IMR-90 (cell line): ENCODE measurements around the gene CHMP4A. TPM values are rescaled to one million over a fixed set of nuclear protein-coding genes. Genes with fewer than 3 reads are reported as not detected.
A peak's percentile ranks its signal among the peaks of the same experiment; 100 is the strongest.

ENCODE experiments used
- ATAC-seq: fragments of 200-7000 bp; cut with Tn5 transposase; 2 replicates; pipeline ENCODE4 v1.9.1; 2020; ENCODE audit warnings: low read depth, mild to moderate bottlenecking, moderate library complexity
- BruUV-seq: library from RNA; stranded (reverse); fragments of 400-500 nt; replicated peaks from 2 replicates; lab custom pipeline; 2021; lab: Mats Ljungman, UMichigan
- CTCF ChIA-PET: fragments of 300-600 bp; formaldehyde crosslinking; extraction: SDS; loops from one replicate; lab custom pipeline; 2021; ENCODE audit warnings: antibody characterized with exemption; lab: Yijun Ruan, JAX
- POLR2A ChIA-PET: fragments of 300-600 bp; sonication (Branson Sonifier 250); formaldehyde crosslinking; loops from one replicate; lab custom pipeline; 2022; ENCODE audit warnings: antibody characterized with exemption; ENCODE audit not compliant: unreplicated experiment; lab: Charles Lee
- DNase-seq: peaks from one replicate; pipeline ENCODE4 v3.0.0; 2013
- H2AFZ ChIP-seq: replicated peaks from 2 replicates; pipeline ENCODE3; 2013; ENCODE audit warnings: low read length, mild to moderate bottlenecking; ENCODE audit not compliant: poor library complexity
- H2AK5ac ChIP-seq: 2 replicates; pipeline ENCODE4 v1.6.1; 2013; ENCODE audit warnings: low read depth, low read length, inconsistent platforms
- H2AK9ac ChIP-seq: replicated peaks from 2 replicates; pipeline ENCODE3; 2013; ENCODE audit warnings: mild to moderate bottlenecking, low read depth, low read length, moderate library complexity; ENCODE audit not compliant: poor library complexity
- H2BK120ac ChIP-seq: 2 replicates; pipeline ENCODE4 v1.6.1; 2013; ENCODE audit warnings: low read depth, low read length, inconsistent platforms
- H2BK15ac ChIP-seq: 3 replicates; pipeline ENCODE4 v1.6.1; 2013; ENCODE audit warnings: low read depth, low read length, inconsistent platforms
- H2BK20ac ChIP-seq: 2 replicates; pipeline ENCODE4 v1.6.1; 2013; ENCODE audit warnings: low read depth, mild to moderate bottlenecking, inconsistent platforms, low read length, moderate library complexity
- H2BK5ac ChIP-seq: 2 replicates; pipeline ENCODE4 v1.6.1; 2013; ENCODE audit warnings: mild to moderate bottlenecking, low read depth, low read length, inconsistent platforms; ENCODE audit not compliant: poor library complexity, severe bottlenecking
- H3K14ac ChIP-seq: replicated peaks from 2 replicates; pipeline ENCODE4 v1.6.1; 2013; ENCODE audit warnings: low read depth, low read length, inconsistent platforms
- H3K18ac ChIP-seq: 2 replicates; pipeline ENCODE4 v1.6.1; 2013; ENCODE audit warnings: low read depth, low read length, control low read depth
- H3K23ac ChIP-seq: 2 replicates; pipeline ENCODE4 v1.6.1; 2013; ENCODE audit warnings: low read depth, low read length, inconsistent platforms
- H3K27ac ChIP-seq: 2 replicates; pipeline ENCODE4 v1.5.1; 2013; ENCODE audit warnings: mild to moderate bottlenecking, control low read depth, low read length; ENCODE audit not compliant: insufficient read depth
- H3K27me3 ChIP-seq: 2 replicates; pipeline ENCODE4 v1.6.1; 2013; ENCODE audit warnings: low read length; ENCODE audit not compliant: control insufficient read depth, insufficient read depth
- H3K36me3 ChIP-seq: 2 replicates; pipeline ENCODE4 v1.6.1; 2013; ENCODE audit warnings: low read length, mixed read lengths; ENCODE audit not compliant: control insufficient read depth, insufficient read depth
- H3K4ac ChIP-seq: 2 replicates; pipeline ENCODE4 v1.6.1; 2013; ENCODE audit warnings: low read depth, low read length, inconsistent platforms
- H3K4me1 ChIP-seq: 2 replicates; pipeline ENCODE4 v1.6.1; 2013; ENCODE audit warnings: low read length, mixed read lengths; ENCODE audit not compliant: control insufficient read depth, insufficient read depth
- H3K4me2 ChIP-seq: 2 replicates; pipeline ENCODE4 v1.6.1; 2013; ENCODE audit warnings: low read depth, mild to moderate bottlenecking, control low read depth, low read length, moderate library complexity
- H3K4me3 ChIP-seq: 2 replicates; pipeline ENCODE4 v1.5.1; 2013; ENCODE audit warnings: low read depth, mild to moderate bottlenecking, control low read depth, low read length, moderate library complexity; ENCODE audit not compliant: insufficient read depth
- H3K56ac ChIP-seq: 2 replicates; pipeline ENCODE4 v1.6.1; 2013; ENCODE audit warnings: low read length, inconsistent platforms; ENCODE audit not compliant: insufficient read depth; ENCODE audit errors: extremely low read depth
- H3K79me1 ChIP-seq, 2 experiments: 2 replicates each; pipeline ENCODE4 v1.6.1; 2013; ENCODE audit warnings: low read length in 2 of 2, inconsistent platforms in 1 of 2, low read depth in 1 of 2
- H3K9ac ChIP-seq: 2 replicates; pipeline ENCODE4 v1.6.1; 2013; ENCODE audit warnings: low read depth, low read length, control low read depth
- H3K9me1 ChIP-seq: 2 replicates; pipeline ENCODE4 v1.6.1; 2013; ENCODE audit warnings: low read length, inconsistent platforms; ENCODE audit not compliant: insufficient read depth
- H3K9me3 ChIP-seq: 2 replicates; pipeline ENCODE4 v1.6.1; 2013; ENCODE audit warnings: low read length; ENCODE audit not compliant: control insufficient read depth, insufficient read depth
- H4K20me1 ChIP-seq: 2 replicates; pipeline ENCODE4 v1.6.1; 2013; ENCODE audit warnings: low read length, inconsistent platforms; ENCODE audit not compliant: insufficient read depth
- H4K5ac ChIP-seq: 2 replicates; pipeline ENCODE4 v1.6.1; 2013; ENCODE audit warnings: mild to moderate bottlenecking, low read depth, low read length, control low read depth
- H4K8ac ChIP-seq, 2 experiments: 2 replicates each; pipeline ENCODE4 v1.6.1; 2013; ENCODE audit warnings: low read depth in 2 of 2, low read length in 2 of 2, control low read depth in 1 of 2, inconsistent platforms in 1 of 2
- H4K91ac ChIP-seq: 2 replicates; pipeline ENCODE4 v1.6.1; 2013; ENCODE audit warnings: low read depth, low read length, inconsistent platforms; ENCODE audit not compliant: insufficient read depth
- CEBPB ChIP-seq: IDR thresholded peaks from 2 replicates; pipeline ENCODE4 v1.6.1; 2012; ENCODE audit warnings: low read depth, low read length, improper control_type of control experiment
- MAZ ChIP-seq: IDR thresholded peaks from 2 replicates; pipeline ENCODE4 v1.6.1; 2012; ENCODE audit warnings: low read depth, mild to moderate bottlenecking, low read length, improper control_type of control experiment, moderate library complexity, borderline replicate concordance
- POLR2A ChIP-seq: IDR thresholded peaks from 2 replicates; pipeline ENCODE4 v1.6.1; 2012; ENCODE audit warnings: mild to moderate bottlenecking, low read depth, low read length
- RFX5 ChIP-seq: IDR thresholded peaks from 2 replicates; pipeline ENCODE4 v1.8.0; 2012; ENCODE audit warnings: low read depth, mild to moderate bottlenecking, low read length, moderate library complexity
- WGBS, 2 experiments: methylation state at CpG; one replicate each; pipeline versions ENCODE4 v1.1.5 to v1.1.7; 2013; ENCODE audit warnings: missing lambda C conversion rate in 2 of 2; ENCODE audit not compliant: insufficient read length in 1 of 2; ENCODE audit errors: extremely low coverage in 2 of 2; 5-methylcytosine and 5-hydroxymethylcytosine counted together
- dilution Hi-C: fragments of 300-500 bp; cut with HindIII; formaldehyde crosslinking; loops from one replicate; pipeline ENCODE4 v1.14.3; 2018; ENCODE audit warnings: low sequenced_read_pairs; ENCODE audit not compliant: unreplicated experiment
- in situ Hi-C: fragments of 300-500 bp; cut with MboI; formaldehyde crosslinking; loops from 3 replicates; pipeline ENCODE4 v1.14.3; 2019; ENCODE audit warnings: low sequenced_read_pairs, inconsistent platforms, mixed read lengths
- intact Hi-C: fragments of 100-400 bp; cut with micrococcal nuclease; formaldehyde crosslinking; loops from 2 replicates; pipeline ENCODE4 v1.10.0; 2022
- polyA plus RNA-seq, 3 experiments: library from polyadenylated mRNA; depleted of rRNA; stranded (reverse); fragments of >200 nt; gene quantifications; 2 replicates each; pipeline ENCODE4 v1.2.3, GENCODE V29; 2012; ENCODE audit warnings: low replicate concordance in 1 of 3
- total RNA-seq: library from RNA; depleted of rRNA; stranded (reverse); fragments of >200 nt; gene quantifications from 2 replicates; pipeline ENCODE4 v1.2.3, GENCODE V29; 2012

Gene CHMP4A
- total and polyA plus RNA-seq, 2 of the 4 experiments (the other 2 are of a cell fraction) = 22.0 to 63.8 TPM

DNA sequence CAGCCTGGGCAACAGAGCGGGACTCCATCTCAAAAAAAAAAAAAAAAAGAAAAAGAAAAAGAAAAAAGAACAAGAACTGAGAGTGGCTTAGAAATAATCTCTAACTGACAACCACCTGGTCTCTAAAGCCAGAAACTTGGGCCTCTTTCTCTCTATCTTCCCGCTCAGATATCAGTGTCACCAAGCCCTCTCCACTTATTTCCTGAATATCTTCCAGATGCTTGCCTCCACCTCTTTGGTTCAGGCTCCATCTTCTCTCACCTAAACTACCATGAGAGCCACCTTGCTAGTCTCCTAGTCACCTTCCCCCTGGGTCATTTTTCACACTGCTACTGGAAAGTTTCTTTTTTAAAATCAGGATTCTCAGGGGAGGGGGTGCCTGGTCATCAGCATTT lies 16.2 kb downstream of the CHMP4A start:
- dilution Hi-C loops = no loop called here

More for the DNA sequence above, 16.2 kb downstream of the CHMP4A start:
- ATAC-seq (no peak), DNase-seq (no peak)
- H4K20me1 ChIP-seq = no peaks in the 10 kb centered on the region
- H2BK15ac ChIP-seq = no peak overlapping the region
- H2AK9ac ChIP-seq = peak overlapping the region; percentile 9
- no peak overlapping the region for H2AFZ ChIP-seq
- no peak overlapping the region for H4K5ac ChIP-seq
- H3K27me3 ChIP-seq = no peaks in the 10 kb centered on the region
- H4K91ac ChIP-seq = no peak overlapping the region
- no peak overlapping the region for H3K4me2 ChIP-seq
- intact Hi-C loops (no loop called here), in situ Hi-C loops (no loop called here)
- peaks cover 8% of the 10 kb centered on the region for H3K4me1 ChIP-seq
- no peak for TF ChIP-seq POLR2A
- TF ChIP-seq CEBPB = no peak
- no peak for TF ChIP-seq RFX5
- TF ChIP-seq MAZ = no peak
- H2BK120ac ChIP-seq = no peak overlapping the region
- H3K4ac ChIP-seq = no peak overlapping the region
- peaks cover 16% of the 10 kb centered on the region for H3K36me3 ChIP-seq
- H2AK5ac ChIP-seq = no peak overlapping the region
- no peak overlapping the region for H3K56ac ChIP-seq
- no peak overlapping the region for H3K4me3 ChIP-seq
- H3K14ac ChIP-seq = no peak overlapping the region
- no peak overlapping the region for H2BK20ac ChIP-seq
- no peak overlapping the region for H3K27ac ChIP-seq
- H3K23ac ChIP-seq = peak overlapping the region; percentile 90
- H3K79me1 ChIP-seq = peaks cover 38 to 56% of the 10 kb centered on the region in 2 experiments
- H3K9me3 ChIP-seq = no peaks in the 10 kb centered on the region
- no peak overlapping the region for H3K9ac ChIP-seq
- ChIA-PET POLR2A (no interaction called here), CTCF (no interaction called here)
- WGBS, 2 experiments = 80% methylated on average over 1 of the region's 2 CpGs; no CpG with 5 or more reads in 1 of the 2 experiments
- peak overlapping the region in 1 of 2 experiments; percentile 59; a peak in 1 of 4 replicates for H4K8ac ChIP-seq
- no peak overlapping the region for H3K18ac ChIP-seq
- peaks cover 11% of the 10 kb centered on the region; the same call in 1 of the 2 replicates for H3K9me1 ChIP-seq
- no TSS peak for BruUV-seq
- H2BK5ac ChIP-seq = no peak overlapping the region
